ENCODE data around the gene COL24A1. TPM values are rescaled to one million over a fixed set of nuclear protein-coding genes. Genes with fewer than 3 reads are reported as not detected.

Gene COL24A1
- total RNA-seq, 1 experiment from 2014 or later = 0.15 TPM

DNA sequence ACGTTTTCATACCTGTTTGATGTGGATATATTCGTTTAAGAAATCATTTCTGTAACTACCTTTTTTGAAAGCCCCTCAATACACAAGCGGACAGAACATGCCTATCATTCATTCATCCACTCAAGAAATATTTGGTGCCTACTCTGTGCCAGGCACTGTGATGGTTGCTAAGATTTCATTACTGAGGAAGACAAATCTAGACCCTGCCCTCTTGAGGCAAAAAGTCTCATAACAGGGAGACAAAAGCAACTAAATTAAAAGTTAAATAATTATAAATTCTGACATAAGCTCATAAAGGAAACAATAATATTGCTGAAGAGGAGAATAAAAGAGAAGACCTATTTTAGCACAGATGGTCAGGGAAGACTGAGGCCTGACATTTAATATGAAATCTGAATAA is 244.8 kb downstream of the COL24A1 start:
- Histone ChIP-seq H3K27me3 (replicated peaks; ENCODE audit: insufficient read depth, low read depth, low read length, poor library complexity) (peaks cover 7% of the 10 kb centered on the region), H3K27ac (ENCODE audit: low read depth, low read length, poor library complexity, severe bottlenecking) (no peak overlapping the region), H3K36me3 (ENCODE audit: insufficient read depth, low read length, poor library complexity, severe bottlenecking) (no peaks in the 10 kb centered on the region), H3K9me3 (ENCODE audit: low read depth, low read length, poor library complexity, severe bottlenecking) (no peaks in the 10 kb centered on the region), H3K4me1 (ENCODE audit: insufficient read depth, low read length, poor library complexity, severe bottlenecking) (no peaks in the 10 kb centered on the region), H3K4me3 (ENCODE audit: low read depth, low read length, poor library complexity, severe bottlenecking) (no peak overlapping the region)
- CTCF ChIA-PET = no interaction called here
- intact Hi-C loops (cut with micrococcal nuclease; ENCODE audit: unreplicated experiment) = no loop called here
- no peak for TF ChIP-seq EZH2 (IDR thresholded peaks at IDR 0.05; ENCODE audit: borderline replicate concordance, low read depth, low read length, poor library complexity, severe bottlenecking)
- TF ChIP-seq, protein P1, sequence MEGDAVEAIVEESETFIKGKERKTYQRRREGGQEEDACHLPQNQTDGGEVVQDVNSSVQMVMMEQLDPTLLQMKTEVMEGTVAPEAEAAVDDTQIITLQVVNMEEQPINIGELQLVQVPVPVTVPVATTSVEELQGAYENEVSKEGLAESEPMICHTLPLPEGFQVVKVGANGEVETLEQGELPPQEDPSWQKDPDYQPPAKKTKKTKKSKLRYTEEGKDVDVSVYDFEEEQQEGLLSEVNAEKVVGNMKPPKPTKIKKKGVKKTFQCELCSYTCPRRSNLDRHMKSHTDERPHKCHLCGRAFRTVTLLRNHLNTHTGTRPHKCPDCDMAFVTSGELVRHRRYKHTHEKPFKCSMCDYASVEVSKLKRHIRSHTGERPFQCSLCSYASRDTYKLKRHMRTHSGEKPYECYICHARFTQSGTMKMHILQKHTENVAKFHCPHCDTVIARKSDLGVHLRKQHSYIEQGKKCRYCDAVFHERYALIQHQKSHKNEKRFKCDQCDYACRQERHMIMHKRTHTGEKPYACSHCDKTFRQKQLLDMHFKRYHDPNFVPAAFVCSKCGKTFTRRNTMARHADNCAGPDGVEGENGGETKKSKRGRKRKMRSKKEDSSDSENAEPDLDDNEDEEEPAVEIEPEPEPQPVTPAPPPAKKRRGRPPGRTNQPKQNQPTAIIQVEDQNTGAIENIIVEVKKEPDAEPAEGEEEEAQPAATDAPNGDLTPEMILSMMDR (conservative IDR thresholded peaks at IDR 0.05; ENCODE audit: low read depth, low read length) = peak; percentile 53; the same call in 1 of the 2 replicates
- no TSS peak for BruUV-seq (replicated peaks)
- DNase-seq (ENCODE audit: low spot score) = peak; percentile 5
- POLR2A ChIA-PET (ENCODE audit: low non-redundant PET) = no interaction called here

DNA sequence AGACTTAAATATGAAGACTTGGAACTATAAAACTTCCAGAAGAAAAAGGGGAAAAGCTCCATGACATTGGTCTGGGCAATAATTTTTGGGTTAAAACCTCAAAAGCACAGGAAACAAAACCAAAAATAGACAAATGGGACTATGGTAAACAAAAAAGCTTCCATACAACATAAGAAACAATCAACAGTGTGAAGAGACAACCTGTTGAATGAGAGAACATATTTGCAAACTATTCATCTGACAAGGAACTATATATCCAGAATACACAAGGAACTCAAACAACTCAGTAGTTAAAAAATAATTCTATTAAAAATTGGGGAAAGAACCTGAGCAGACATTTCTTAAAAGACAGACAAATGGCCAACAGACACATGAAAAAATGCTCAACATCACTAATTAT is 255.7 kb downstream of the COL24A1 start:
- DNase-seq (ENCODE audit: low spot score) = no peak

DNA sequence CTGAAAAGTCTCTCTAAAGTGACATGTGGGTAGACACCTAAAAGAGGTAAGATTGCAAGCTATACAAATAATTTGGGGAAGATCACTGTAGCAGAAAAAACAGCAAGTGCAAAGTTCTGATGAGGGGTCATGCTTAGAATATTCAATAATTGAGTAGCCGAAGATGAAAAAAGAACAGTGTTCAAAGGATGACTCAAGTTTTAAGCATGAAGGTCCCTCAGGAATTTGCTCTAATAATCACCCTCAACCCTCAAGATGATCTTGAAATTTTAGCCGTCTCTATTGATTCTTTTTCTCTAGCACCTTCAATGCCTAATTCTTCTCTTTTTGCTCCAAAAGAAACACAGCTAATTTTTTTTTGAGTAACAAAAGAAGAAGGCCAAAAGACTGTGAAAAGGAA is 257.7 kb downstream of the COL24A1 start:
- H3K4me3 ChIP-seq (ENCODE audit: low read depth, low read length, poor library complexity, severe bottlenecking) = no peak overlapping the region
- peaks cover 5% of the 10 kb centered on the region for H3K9me3 ChIP-seq (ENCODE audit: low read depth, low read length, poor library complexity, severe bottlenecking)
- TF ChIP-seq, protein P1 (conservative IDR thresholded peaks at IDR 0.05; ENCODE audit: low read depth, low read length) = no peak
- TF ChIP-seq EZH2 (IDR thresholded peaks at IDR 0.05; ENCODE audit: borderline replicate concordance, low read depth, low read length, poor library complexity, severe bottlenecking) = no peak
- intact Hi-C loops (cut with micrococcal nuclease; ENCODE audit: unreplicated experiment) = no loop called here
- no peaks in the 10 kb centered on the region for H3K36me3 ChIP-seq (ENCODE audit: insufficient read depth, low read length, poor library complexity, severe bottlenecking)
- H3K4me1 ChIP-seq (ENCODE audit: insufficient read depth, low read length, poor library complexity, severe bottlenecking) = no peaks in the 10 kb centered on the region
- H3K27me3 ChIP-seq (replicated peaks; ENCODE audit: insufficient read depth, low read depth, low read length, poor library complexity) = no peaks in the 10 kb centered on the region
- H3K27ac ChIP-seq (ENCODE audit: low read depth, low read length, poor library complexity, severe bottlenecking) = no peak overlapping the region
- DNase-seq (ENCODE audit: low spot score) = no peak
- no TSS peak for BruUV-seq (replicated peaks)
- ChIA-PET CTCF (no interaction called here), POLR2A (ENCODE audit: low non-redundant PET) (no interaction called here)

More for the DNA sequence above, 255.7 kb downstream of the COL24A1 start:
- Histone ChIP-seq H3K36me3 (ENCODE audit: insufficient read depth, low read length, poor library complexity, severe bottlenecking) (no peaks in the 10 kb centered on the region), H3K4me3 (ENCODE audit: low read depth, low read length, poor library complexity, severe bottlenecking) (no peak overlapping the region), H3K4me1 (ENCODE audit: insufficient read depth, low read length, poor library complexity, severe bottlenecking) (no peaks in the 10 kb centered on the region), H3K27ac (ENCODE audit: low read depth, low read length, poor library complexity, severe bottlenecking) (no peak overlapping the region), H3K9me3 (ENCODE audit: low read depth, low read length, poor library complexity, severe bottlenecking) (peaks cover 5% of the 10 kb centered on the region), H3K27me3 (replicated peaks; ENCODE audit: insufficient read depth, low read depth, low read length, poor library complexity) (no peaks in the 10 kb centered on the region)
- POLR2A ChIA-PET (ENCODE audit: low non-redundant PET) = no interaction called here
- CTCF ChIA-PET = no interaction called here
- no TSS peak for BruUV-seq (replicated peaks)
- intact Hi-C loops (cut with micrococcal nuclease; ENCODE audit: unreplicated experiment) = no loop called here
- no peak for TF ChIP-seq EZH2 (IDR thresholded peaks at IDR 0.05; ENCODE audit: borderline replicate concordance, low read depth, low read length, poor library complexity, severe bottlenecking)
- TF ChIP-seq, protein P1 (conservative IDR thresholded peaks at IDR 0.05; ENCODE audit: low read depth, low read length) = no peak

Measured in A673 (cell line).